SK-N-SH (cell line): ENCODE results near the gene DISP2. TPM values are rescaled to one million over a fixed set of nuclear protein-coding genes. Genes with fewer than 3 reads are reported as not detected.

ENCODE experiments used
- CTCF ChIA-PET: fragments of 300-600, 350-600 bp; formaldehyde crosslinking; extraction: SDS; loops from one replicate; lab custom pipeline; 2021; lab: Yijun Ruan, JAX
- POLR2A ChIA-PET: fragments of 350-600 bp; sonication (Branson Sonifier 250); formaldehyde crosslinking; extraction: SDS; loops from one replicate; lab custom pipeline; 2020; ENCODE audit warnings: antibody characterized with exemption, inconsistent platforms; lab: Yijun Ruan, JAX
- DNase-seq: peaks from one replicate; pipeline ENCODE4 v3.0.0; 2012
- H2AFZ ChIP-seq: fragments of 200-600 bp; sonication (generic); 2 replicates; pipeline ENCODE4 v1.8.1; 2016; ENCODE audit warnings: antibody characterized with exemption, mild to moderate bottlenecking, low read depth
- H3F3A ChIP-seq: fragments of 200-600 bp; sonication (generic); replicated peaks from 2 replicates; pipeline ENCODE3; 2016; ENCODE audit warnings: antibody characterized with exemption, mild to moderate bottlenecking; ENCODE audit not compliant: insufficient read depth
- H3K27ac ChIP-seq, 2 experiments: fragments of 200-500 bp in 1 of 2; fragments of 200-600 bp in 1 of 2; sonication (Bioruptor generic) in 1 of 2; sonication (generic), shearing (Covaris generic) in 1 of 2; 2 replicates each; pipeline versions ENCODE4 v1.5.1 to v1.6.1; 2014 to 2016; ENCODE audit warnings: low read depth in 2 of 2, inconsistent platforms in 1 of 2, low read length in 1 of 2, mild to moderate bottlenecking in 1 of 2, mixed read lengths in 1 of 2
- H3K27me3 ChIP-seq: fragments of 200-600 bp; sonication (generic), shearing (Covaris generic); 2 replicates; pipeline ENCODE4 v1.6.1; 2016; ENCODE audit warnings: mixed run types; ENCODE audit not compliant: insufficient read depth
- H3K36me3 ChIP-seq, 2 experiments: fragments of 200-500 bp in 1 of 2; fragments of 200-600 bp in 1 of 2; sonication (Bioruptor generic) in 1 of 2; sonication (generic) in 1 of 2; replicated peaks in 1 of 2; 2 replicates each; pipeline versions ENCODE3 to v1.5.1; 2014 to 2016; ENCODE audit warnings: low read length in 1 of 2, mild to moderate bottlenecking in 1 of 2; ENCODE audit not compliant: insufficient read depth in 2 of 2, control insufficient read depth in 1 of 2
- H3K4me1 ChIP-seq, 2 experiments: fragments of 200-500 bp in 1 of 2; fragments of 200-600 bp in 1 of 2; sonication (Bioruptor generic) in 1 of 2; sonication (generic), shearing (Covaris generic) in 1 of 2; 2 replicates each; pipeline versions ENCODE4 v1.5.1 to v1.6.1; 2014 to 2016; ENCODE audit warnings: low read depth in 1 of 2, low read length in 1 of 2, mixed run types in 1 of 2; ENCODE audit not compliant: insufficient read depth in 2 of 2, control insufficient read depth in 1 of 2
- H3K4me2 ChIP-seq: fragments of 200-600 bp; sonication (generic), shearing (Covaris generic); 2 replicates; pipeline ENCODE4 v1.6.1; 2017; ENCODE audit warnings: mixed run types
- H3K4me3 ChIP-seq, 2 experiments: fragments of 200-500 bp in 1 of 2; fragments of 200-600 bp in 1 of 2; sonication (Bioruptor generic) in 1 of 2; sonication (generic), shearing (Covaris generic) in 1 of 2; 2 replicates each; pipeline versions ENCODE4 v1.5.1 to v1.8.1; 2014 to 2016; ENCODE audit warnings: low read depth in 2 of 2, inconsistent platforms in 1 of 2, low read length in 1 of 2, mild to moderate bottlenecking in 1 of 2, mixed read lengths in 1 of 2, moderate library complexity in 1 of 2
- H3K79me2 ChIP-seq: fragments of 200-600 bp; sonication (generic); 2 replicates; pipeline ENCODE4 v1.8.1; 2017; ENCODE audit warnings: mild to moderate bottlenecking; ENCODE audit not compliant: insufficient read depth
- H3K9ac ChIP-seq: fragments of 200-600 bp; sonication (generic); 2 replicates; pipeline ENCODE4 v1.6.1; 2017; ENCODE audit warnings: mixed run types
- H3K9me2 ChIP-seq: fragments of 200-600 bp; sonication (generic); 2 replicates; pipeline ENCODE4 v1.6.1; 2017; ENCODE audit warnings: mixed run types
- H3K9me3 ChIP-seq: fragments of 200-600 bp; sonication (generic); 2 replicates; pipeline ENCODE4 v1.6.1; 2017; ENCODE audit warnings: mixed run types, mild to moderate bottlenecking, moderate library complexity
- H4K20me1 ChIP-seq: fragments of 200-600 bp; sonication (generic); 2 replicates; pipeline ENCODE4 v1.6.1; 2017; ENCODE audit warnings: mild to moderate bottlenecking, mixed run types; ENCODE audit not compliant: insufficient read depth
- CHD2 ChIP-seq: fragments of 150-350 bp; IDR thresholded peaks from 2 replicates; pipeline ENCODE4 v1.6.1; 2018; ENCODE audit warnings: low read length; ENCODE audit not compliant: partially characterized antibody
- ELF1 ChIP-seq: IDR thresholded peaks from 2 replicates; pipeline ENCODE4 v1.4.0; 2012
- EP300 ChIP-seq, 2 experiments: IDR thresholded peaks; 2 replicates each; pipeline versions ENCODE4 v1.4.0 to v1.6.1; 2012; ENCODE audit warnings: borderline replicate concordance in 1 of 2, low read depth in 1 of 2, low read length in 1 of 2
- FOSL2 ChIP-seq: IDR thresholded peaks from 2 replicates; pipeline ENCODE4 v1.4.0; 2012; ENCODE audit warnings: low read depth, mild to moderate bottlenecking, moderate library complexity, borderline replicate concordance
- FOXM1 ChIP-seq: IDR thresholded peaks from 2 replicates; pipeline ENCODE4 v1.4.0; 2012; ENCODE audit warnings: low read depth, mild to moderate bottlenecking
- GABPA ChIP-seq: IDR thresholded peaks from 2 replicates; pipeline ENCODE4 v1.4.0; 2012; ENCODE audit warnings: low read depth, mild to moderate bottlenecking
- GATA2 ChIP-seq: sonication (generic); formaldehyde crosslinking; IDR thresholded peaks from 2 replicates; pipeline ENCODE4 v1.5.0; 2020; ENCODE audit warnings: mild to moderate bottlenecking, missing genetic modification reagents
- JUND ChIP-seq: IDR thresholded peaks from 2 replicates; pipeline ENCODE4 v1.4.0; 2012
- MXI1 ChIP-seq: IDR thresholded peaks from 2 replicates; pipeline ENCODE4 v1.6.1; 2012; ENCODE audit warnings: mild to moderate bottlenecking, low read depth, low read length, improper control_type of control experiment
- NRF1 ChIP-seq: IDR thresholded peaks from 2 replicates; pipeline ENCODE4 v1.6.1; 2012; ENCODE audit warnings: low read depth, mild to moderate bottlenecking, low read length
- RAD21 ChIP-seq: IDR thresholded peaks from 2 replicates; pipeline ENCODE4 v1.6.1; 2012; ENCODE audit warnings: mild to moderate bottlenecking, low read length
- SIN3A ChIP-seq: IDR thresholded peaks from 2 replicates; pipeline ENCODE4 v1.6.1; 2012; ENCODE audit warnings: low read depth, mild to moderate bottlenecking, low read length, moderate library complexity, borderline replicate concordance
- SMC3 ChIP-seq: IDR thresholded peaks from 2 replicates; pipeline ENCODE4 v1.6.1; 2012; ENCODE audit warnings: low read depth, low read length, improper control_type of control experiment
- TAF1 ChIP-seq: IDR thresholded peaks from 2 replicates; pipeline ENCODE4 v1.6.1; 2012; ENCODE audit warnings: low read depth, mild to moderate bottlenecking, low read length, moderate library complexity, borderline replicate concordance
- TCF12 ChIP-seq: IDR thresholded peaks from 2 replicates; pipeline ENCODE4 v1.4.0; 2012
- TEAD4 ChIP-seq: IDR thresholded peaks from 2 replicates; pipeline ENCODE4 v1.4.0; 2012; ENCODE audit warnings: mild to moderate bottlenecking, borderline replicate concordance; ENCODE audit not compliant: insufficient read depth
- WGBS: methylation state at CpG from one replicate; pipeline ENCODE4 v1.1.6; 2017; ENCODE audit warnings: low lambda C conversion rate; 5-methylcytosine and 5-hydroxymethylcytosine counted together
- polyA plus RNA-seq, 3 experiments: library from polyadenylated mRNA; depleted of rRNA; stranded (reverse); fragments of >200 nt; gene quantifications; 2 replicates each; pipeline ENCODE4 v1.2.3, GENCODE V29; 2012
- TF ChIP-seq, protein P1 (sequence below): IDR thresholded peaks from 2 replicates; pipeline ENCODE4; 2012
- TF ChIP-seq, protein P2 (sequence below): IDR thresholded peaks from 2 replicates; pipeline ENCODE4 v1.4.0; 2012; ENCODE audit warnings: low read depth
- TF ChIP-seq, protein P3 (sequence below): IDR thresholded peaks from 2 replicates; pipeline ENCODE4 v1.4.0; 2012; ENCODE audit warnings: low read depth, borderline replicate concordance

Gene DISP2
- polyA plus RNA-seq, 1 of the 3 experiments (the other 2 are of a cell fraction) = 0.12 TPM

DNA sequence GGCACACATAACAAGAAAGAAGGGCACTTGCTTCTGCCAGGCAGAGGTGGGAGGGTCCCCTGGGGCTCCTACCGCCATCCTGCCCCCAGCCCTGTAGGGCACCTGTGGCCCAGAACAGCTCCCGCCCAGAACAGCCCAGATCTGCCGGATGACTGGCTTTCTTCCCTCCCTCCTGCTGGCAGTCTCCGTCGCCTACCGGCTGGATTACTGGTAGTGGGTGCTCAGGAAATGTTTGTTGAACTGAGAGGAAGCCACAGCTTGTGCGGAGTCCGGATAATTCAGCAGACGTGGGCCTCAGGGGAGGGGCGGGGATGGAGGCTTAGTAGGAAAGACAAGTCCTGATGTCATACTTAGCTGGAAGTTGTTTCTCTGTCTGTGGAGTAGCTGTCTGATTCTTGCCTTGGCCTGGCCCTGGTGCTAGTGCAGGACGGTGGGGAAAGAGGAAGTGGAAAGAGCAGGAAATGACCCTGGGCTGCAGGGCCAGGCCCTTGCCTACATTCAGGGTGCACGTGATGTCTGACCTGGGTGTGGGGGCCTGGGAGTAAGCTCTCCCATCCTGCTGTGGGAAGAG is 24.0 kb upstream of the DISP2 start:
- H3K27ac ChIP-seq = no peak overlapping the region
- no peaks in the 10 kb centered on the region for H4K20me1 ChIP-seq
- CTCF ChIA-PET = interaction anchor here (11.1 to 70.6 kb wide), 4 partner anchors 8 to 88 kb away, joined by 184 to 2194 read pairs (median 1246); partner anchors contain the start of genes ANKRD63, CCDC9B, DISP2 and INAFM2
- H3K27me3 ChIP-seq = no peaks in the 10 kb centered on the region
- no peaks in the 10 kb centered on the region for H3K9me3 ChIP-seq
- H3F3A ChIP-seq = peaks cover 27% of the 10 kb centered on the region
- no peak overlapping the region for H3K4me3 ChIP-seq
- H2AFZ ChIP-seq = no peak overlapping the region
- H3K4me2 ChIP-seq = no peak overlapping the region; the same call in 1 of the 2 replicates
- no peak for TF ChIP-seq NRF1
- TF ChIP-seq TAF1 = no peak
- TF ChIP-seq, protein P1, sequence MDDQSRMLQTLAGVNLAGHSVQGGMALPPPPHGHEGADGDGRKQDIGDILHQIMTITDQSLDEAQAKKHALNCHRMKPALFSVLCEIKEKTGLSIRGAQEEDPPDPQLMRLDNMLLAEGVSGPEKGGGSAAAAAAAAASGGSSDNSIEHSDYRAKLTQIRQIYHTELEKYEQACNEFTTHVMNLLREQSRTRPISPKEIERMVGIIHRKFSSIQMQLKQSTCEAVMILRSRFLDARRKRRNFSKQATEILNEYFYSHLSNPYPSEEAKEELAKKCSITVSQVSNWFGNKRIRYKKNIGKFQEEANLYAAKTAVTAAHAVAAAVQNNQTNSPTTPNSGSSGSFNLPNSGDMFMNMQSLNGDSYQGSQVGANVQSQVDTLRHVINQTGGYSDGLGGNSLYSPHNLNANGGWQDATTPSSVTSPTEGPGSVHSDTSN = no peak
- no peak for TF ChIP-seq JUND
- no peak for TF ChIP-seq RAD21
- no peak for TF ChIP-seq MXI1
- no peak for TF ChIP-seq EP300 (IDR thresholded peaks at IDR 0.05; ENCODE audit: borderline replicate concordance in 1 of 2, low read depth in 1 of 2, low read length in 1 of 2)
- TF ChIP-seq, protein P2, sequence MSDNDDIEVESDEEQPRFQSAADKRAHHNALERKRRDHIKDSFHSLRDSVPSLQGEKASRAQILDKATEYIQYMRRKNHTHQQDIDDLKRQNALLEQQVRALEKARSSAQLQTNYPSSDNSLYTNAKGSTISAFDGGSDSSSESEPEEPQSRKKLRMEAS = no peak
- no peak for TF ChIP-seq SMC3
- no peak for TF ChIP-seq GATA2 (CRISPR knock-in tag)
- no peak for TF ChIP-seq TCF12
- no peak for TF ChIP-seq TEAD4
- no peak for TF ChIP-seq ELF1
- no peak for TF ChIP-seq GABPA
- no peak for TF ChIP-seq SIN3A
- TF ChIP-seq, protein P3, sequence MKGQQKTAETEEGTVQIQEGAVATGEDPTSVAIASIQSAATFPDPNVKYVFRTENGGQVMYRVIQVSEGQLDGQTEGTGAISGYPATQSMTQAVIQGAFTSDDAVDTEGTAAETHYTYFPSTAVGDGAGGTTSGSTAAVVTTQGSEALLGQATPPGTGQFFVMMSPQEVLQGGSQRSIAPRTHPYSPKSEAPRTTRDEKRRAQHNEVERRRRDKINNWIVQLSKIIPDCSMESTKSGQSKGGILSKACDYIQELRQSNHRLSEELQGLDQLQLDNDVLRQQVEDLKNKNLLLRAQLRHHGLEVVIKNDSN = no peak
- H3K79me2 ChIP-seq = peaks cover 30% of the 10 kb centered on the region
- peaks cover 19 to 26% of the 10 kb centered on the region in 2 experiments for H3K36me3 ChIP-seq
- DNase-seq = no peak
- no peaks in the 10 kb centered on the region for H3K9me2 ChIP-seq
- H3K9ac ChIP-seq = no peak overlapping the region
- peaks cover 32 to 34% of the 10 kb centered on the region in 2 experiments; a peak in 3 of 4 replicates for H3K4me1 ChIP-seq
- 85% methylated on average over 7 of the region's 12 CpGs for WGBS
- POLR2A ChIA-PET = no interaction called here

DNA sequence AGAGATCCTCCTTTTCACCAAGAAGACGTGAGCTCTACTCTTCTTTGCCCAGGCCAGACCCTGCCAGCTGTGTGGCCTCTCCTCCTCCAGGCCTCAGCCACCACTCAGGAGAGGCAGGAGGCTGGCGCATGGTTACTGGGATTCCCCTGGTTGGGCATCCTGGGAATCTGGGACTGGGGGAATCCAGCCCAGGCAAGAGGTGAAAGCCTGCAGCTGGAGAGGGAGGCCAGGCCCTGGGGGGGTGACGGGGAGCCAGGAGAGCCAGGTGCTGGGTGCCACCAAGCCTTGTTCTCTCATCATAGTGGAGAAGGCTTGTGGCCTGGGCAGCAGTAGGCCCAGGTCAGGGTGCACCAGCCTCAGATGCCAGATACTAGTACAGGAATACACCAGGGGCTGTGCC is 23.5 kb upstream of the DISP2 start:
- Histone ChIP-seq H3K9me3 (no peaks in the 10 kb centered on the region), H3K4me3 (no peak overlapping the region), H2AFZ (no peak overlapping the region), H3K27ac (no peak overlapping the region; a peak in 1 of 4 replicates), H3F3A (peaks cover 25% of the 10 kb centered on the region), H3K9ac (no peak overlapping the region), H3K4me1 (peaks cover 37 to 39% of the 10 kb centered on the region in 2 experiments; a peak in 3 of 4 replicates), H3K79me2 (peaks cover 36% of the 10 kb centered on the region), H3K4me2 (no peak overlapping the region; the same call in 1 of the 2 replicates), H3K27me3 (no peaks in the 10 kb centered on the region), H3K36me3 (peaks cover 19 to 26% of the 10 kb centered on the region in 2 experiments), H3K9me2 (no peaks in the 10 kb centered on the region), H4K20me1 (no peaks in the 10 kb centered on the region)
- no peak for DNase-seq
- TF ChIP-seq, protein P1 = no peak
- TF ChIP-seq CHD2 (no peak), FOXM1 (no peak), FOSL2 (no peak), RAD21 (no peak), GATA2 (CRISPR knock-in tag) (no peak)
- 60% methylated on average over 1 of the region's 3 CpGs for WGBS
- ChIA-PET CTCF (interaction anchor here (11.1 to 70.6 kb wide), 4 partner anchors 7 to 87 kb away, joined by 184 to 2194 read pairs (median 1246); partner anchors contain the start of genes ANKRD63, CCDC9B, DISP2 and INAFM2), POLR2A (no interaction called here)
